Right cardiac atrium (tissue), 5 donors: ENCODE results near the gene IRF2BP1. TPM values are rescaled to one million over a fixed set of nuclear protein-coding genes. Genes with fewer than 3 reads are reported as not detected.

Source experiments
- ATAC-seq, 2 donors: fragments of 200-7000 bp; cut with Tn5 transposase; one replicate each; pipeline versions ENCODE4 v1.8.0 to v1.9.1; 2020; ENCODE audit warnings: moderate library complexity in 2 of 2, mild to moderate bottlenecking in 1 of 2
- DNase-seq, 3 donors: peaks; one replicate each; pipeline ENCODE4 v3.0.0-alpha.2; 2020
- H3K27ac ChIP-seq: one replicate; pipeline ENCODE4 v1.5.1; 2013; ENCODE audit warnings: mild to moderate bottlenecking, low read length, control low read depth, moderate library complexity
- H3K27me3 ChIP-seq: one replicate; pipeline ENCODE4 v1.6.1; 2013; ENCODE audit not compliant: control insufficient read depth, insufficient read depth
- H3K4me1 ChIP-seq: one replicate; pipeline ENCODE4 v1.6.1; 2013; ENCODE audit warnings: low read length; ENCODE audit not compliant: control insufficient read depth, insufficient read depth
- H3K4me3 ChIP-seq: one replicate; pipeline ENCODE4 v1.5.1; 2013; ENCODE audit warnings: low read length, control low read depth
- H3K9me3 ChIP-seq: one replicate; pipeline ENCODE4 v1.6.1; 2013; ENCODE audit warnings: low read length; ENCODE audit not compliant: control insufficient read depth
- WGBS: extraction: QIAGEN DNeasy Blood & Tissue Kit; methylation state at CpG from one replicate; pipeline ENCODE4 v1.1.7; 2013; 5-methylcytosine and 5-hydroxymethylcytosine counted together
- intact Hi-C, 4 donors: fragments of 100-400 bp; cut with DNase I; formaldehyde crosslinking; loops; one replicate each; pipeline versions ENCODE4 v1.11.0 to v1.14.0; 2022 to 2023
- polyA plus RNA-seq: library from polyadenylated mRNA; stranded (reverse); fragments of 200-250 nt; gene quantifications from one replicate; pipeline ENCODE4 v1.2.3, GENCODE V29; 2013
- total RNA-seq, 4 donors: library from RNA; stranded (reverse); fragmentation: NEBNext Ultra II Directional; extraction: Animal tissue kit (Norgen Biotek cat#: 25700); gene quantifications; one replicate each; pipeline ENCODE4 v1.2.1, GENCODE V29; 2021
- donor health status: healthy with polysubstance abuse.
- donor health status: DM: no; HTN: yes; CAD: no.
- donor health status: DM: no; HTN: no; CAD: no.
- donor health status: DM: no; HTN: yes; CAD: no; lungs with severe emphysema.
- donor health status: DM: yes; HTN: yes; CAD: no.

IRF2BP1 gene
- total and polyA plus RNA-seq, 5 donors: 17.5 to 23.4 (median 21.6) TPM

GRCh38 chr19:45854167-45854778, 31.7 kb downstream of the IRF2BP1 start:
- WGBS: 89% methylated on average over 16 of the region's 16 CpGs
- intact Hi-C loops: no loop called here
- Histone ChIP-seq H3K27ac (no peak overlapping the region), H3K4me3 (no peak overlapping the region), H3K9me3 (no peaks in the 10 kb centered on the region), H3K27me3 (no peaks in the 10 kb centered on the region), H3K4me1 (no peaks in the 10 kb centered on the region)
- ATAC-seq: peak in 1 of 2 donors; percentile 12
- no peak for DNase-seq

GRCh38 chr19:45852983-45853382, 33.0 kb downstream of the IRF2BP1 start:
- H3K4me3 ChIP-seq: no peak overlapping the region
- WGBS: 80% methylated on average over 7 of the region's 7 CpGs
- no peaks in the 10 kb centered on the region for H3K27me3 ChIP-seq
- intact Hi-C loops: no loop called here
- H3K4me1 ChIP-seq: no peaks in the 10 kb centered on the region
- no peaks in the 10 kb centered on the region for H3K9me3 ChIP-seq
- DNase-seq: no peak
- ATAC-seq: no peak
- no peak overlapping the region for H3K27ac ChIP-seq

- no peak overlapping the region for H3K4me3 ChIP-seq
- no peak for ATAC-seq
- no peaks in the 10 kb centered on the region for H3K9me3 ChIP-seq
- DNase-seq: no peak
- no peak overlapping the region for H3K27ac ChIP-seq
- WGBS: 88% methylated on average over 10 of the region's 10 CpGs
- intact Hi-C loops: no loop called here
- no peaks in the 10 kb centered on the region for H3K4me1 ChIP-seq
- H3K27me3 ChIP-seq: no peaks in the 10 kb centered on the region
Observed at GRCh38 chr19:45852145-45852750, 33.7 kb downstream of the IRF2BP1 start.

GRCh38 chr19:45848922-45849321, 37.0 kb downstream of the IRF2BP1 start:
- Histone ChIP-seq H3K27me3 (no peaks in the 10 kb centered on the region), H3K27ac (no peak overlapping the region), H3K4me3 (no peak overlapping the region), H3K4me1 (no peaks in the 10 kb centered on the region), H3K9me3 (no peaks in the 10 kb centered on the region)
- ATAC-seq (peak in 1 of 2 donors; percentile 12), DNase-seq (no peak)
- WGBS: 87% methylated on average over 4 of the region's 4 CpGs
- intact Hi-C loops: no loop called here

- H3K4me1 ChIP-seq: no peaks in the 10 kb centered on the region
- no peaks in the 10 kb centered on the region for H3K9me3 ChIP-seq
- H3K4me3 ChIP-seq: no peak overlapping the region
- no peak for DNase-seq
- H3K27ac ChIP-seq: no peak overlapping the region
- peak; percentile 65 to 67 for ATAC-seq
- H3K27me3 ChIP-seq: no peaks in the 10 kb centered on the region
- intact Hi-C loops: no loop called here
- WGBS: 85% methylated on average over 13 of the region's 13 CpGs
Observed at GRCh38 chr19:45847663-45848062, 38.3 kb downstream of the IRF2BP1 start.

- no peaks in the 10 kb centered on the region for H3K4me1 ChIP-seq
- ATAC-seq: no peak
- H3K9me3 ChIP-seq: no peaks in the 10 kb centered on the region
- H3K27ac ChIP-seq: no peak overlapping the region
- DNase-seq: no peak
- H3K4me3 ChIP-seq: no peak overlapping the region
- intact Hi-C loops: no loop called here
- no peaks in the 10 kb centered on the region for H3K27me3 ChIP-seq
- 94% methylated on average over 14 of the region's 14 CpGs for WGBS
Observed at GRCh38 chr19:45842198-45842597, 43.7 kb downstream of the IRF2BP1 start.

GRCh38 chr19:45834970-45835369, 51.0 kb downstream of the IRF2BP1 start:
- H3K9me3 ChIP-seq: no peaks in the 10 kb centered on the region
- no peak overlapping the region for H3K27ac ChIP-seq
- intact Hi-C loops: no loop called here
- H3K27me3 ChIP-seq: no peaks in the 10 kb centered on the region
- ATAC-seq (peak in 1 of 2 donors; percentile 32), DNase-seq (no peak)
- no peak overlapping the region for H3K4me3 ChIP-seq
- WGBS: 86% methylated on average over 7 of the region's 7 CpGs
- no peaks in the 10 kb centered on the region for H3K4me1 ChIP-seq

Other genes starting within 250 kb of the IRF2BP1 start
- gene EML2, start 246.7 kb downstream of the IRF2BP1 start, total RNA-seq: 10 to 100 TPM; 25.2 to 37.9 (median 33.7) TPM
- 19.0 TPM for gene EML2, start 246.7 kb downstream of the IRF2BP1 start, polyA plus RNA-seq
- gene GIPR, start 217.9 kb downstream of the IRF2BP1 start, total RNA-seq: 10 to 100 TPM in 3 of 4 donors, 1 to 10 TPM in 1; 8.5 to 16.7 (median 12.5) TPM
- 8.7 TPM for gene GIPR, start 217.9 kb downstream of the IRF2BP1 start, polyA plus RNA-seq
- 100 to 1,000 TPM; 246 to 297 (median 285) TPM for gene SNRPD2, start 194.2 kb downstream of the IRF2BP1 start, total RNA-seq
- gene SNRPD2, start 194.2 kb downstream of the IRF2BP1 start, polyA plus RNA-seq: 281 TPM
- gene QPCTL, start 193.5 kb downstream of the IRF2BP1 start, total RNA-seq: 1 to 10 TPM; 2.5 to 3.3 (median 3.1) TPM
- gene QPCTL, start 193.5 kb downstream of the IRF2BP1 start, polyA plus RNA-seq: 2.7 TPM
- 10 to 100 TPM; 11.4 to 13.2 (median 12.6) TPM for gene FBXO46, start 155.2 kb downstream of the IRF2BP1 start, total RNA-seq
- gene FBXO46, start 155.2 kb downstream of the IRF2BP1 start, polyA plus RNA-seq: 9.4 TPM
- under 1 TPM; 0.15 to 0.76 (median 0.30) TPM for gene MEIOSIN, start 152.7 kb downstream of the IRF2BP1 start, total RNA-seq
- 0.41 TPM for gene MEIOSIN, start 152.7 kb downstream of the IRF2BP1 start, polyA plus RNA-seq
- gene SIX5, start 116.9 kb downstream of the IRF2BP1 start, total RNA-seq: 10 to 100 TPM; 15.8 to 33.2 (median 24.1) TPM
- 19.4 TPM for gene SIX5, start 116.9 kb downstream of the IRF2BP1 start, polyA plus RNA-seq
- gene DMPK, start 103.7 kb downstream of the IRF2BP1 start, total RNA-seq: 100 to 1,000 TPM; 220 to 304 (median 288) TPM
- gene DMPK, start 103.7 kb downstream of the IRF2BP1 start, polyA plus RNA-seq: 395 TPM
- gene DMWD, start 93.3 kb downstream of the IRF2BP1 start, total RNA-seq: 10 to 100 TPM; 72.2 to 87.1 (median 76.6) TPM
- 50.2 TPM for gene DMWD, start 93.3 kb downstream of the IRF2BP1 start, polyA plus RNA-seq
- gene RSPH6A, start 70.8 kb downstream of the IRF2BP1 start, total RNA-seq: under 1 TPM in 1 of 4 donors, not detected in 3; 0.14 TPM
- gene RSPH6A, start 70.8 kb downstream of the IRF2BP1 start, polyA plus RNA-seq: not detected
- gene SYMPK, start 23.0 kb downstream of the IRF2BP1 start, total RNA-seq: 10 to 100 TPM; 33.1 to 40.4 (median 34.4) TPM
- gene SYMPK, start 23.0 kb downstream of the IRF2BP1 start, polyA plus RNA-seq: 23.5 TPM
- not detected for gene FOXA3, start 21.8 kb downstream of the IRF2BP1 start, total RNA-seq
- gene FOXA3, start 21.8 kb downstream of the IRF2BP1 start, polyA plus RNA-seq: not detected
- 10 to 100 TPM in 3 of 4 donors, 1 to 10 TPM in 1; 9.1 to 15.4 (median 12.9) TPM for gene MYPOP, start 16.5 kb upstream of the IRF2BP1 start, total RNA-seq
- gene MYPOP, start 16.5 kb upstream of the IRF2BP1 start, polyA plus RNA-seq: 9.3 TPM
- not detected for gene NANOS2, start 28.6 kb upstream of the IRF2BP1 start, total RNA-seq
- gene NANOS2, start 28.6 kb upstream of the IRF2BP1 start, polyA plus RNA-seq: not detected
- 1 to 10 TPM; 3.8 to 5.4 (median 3.9) TPM for gene NOVA2, start 87.7 kb upstream of the IRF2BP1 start, total RNA-seq
- 3.3 TPM for gene NOVA2, start 87.7 kb upstream of the IRF2BP1 start, polyA plus RNA-seq
- 10 to 100 TPM in 1 of 4 donors, 1 to 10 TPM in 3; 7.1 to 12.7 (median 9.6) TPM for gene CCDC61, start 109.3 kb upstream of the IRF2BP1 start, total RNA-seq
- gene CCDC61, start 109.3 kb upstream of the IRF2BP1 start, polyA plus RNA-seq: 7.9 TPM
- gene PGLYRP1, start 136.9 kb upstream of the IRF2BP1 start, total RNA-seq: not detected
- gene PGLYRP1, start 136.9 kb upstream of the IRF2BP1 start, polyA plus RNA-seq: not detected
- not detected for gene IGFL4, start 154.9 kb upstream of the IRF2BP1 start, total RNA-seq
- not detected for gene IGFL4, start 154.9 kb upstream of the IRF2BP1 start, polyA plus RNA-seq
- not detected for gene IGFL3, start 238.5 kb upstream of the IRF2BP1 start, total RNA-seq
- not detected for gene IGFL3, start 238.5 kb upstream of the IRF2BP1 start, polyA plus RNA-seq